GM12878 (cell line): Measurements from ENCODE around the gene FCF1. TPM values are rescaled to one million over a fixed set of nuclear protein-coding genes. Genes with fewer than 3 reads are reported as not detected.
A peak's percentile ranks its signal among the peaks of the same experiment; 100 is the strongest.

Experiments
- ASH2L ChIP-seq: fragments of 300-600, 200-600 bp; sonication (generic); IDR thresholded peaks from 2 replicates; pipeline ENCODE4 v1.6.1; 2017; ENCODE audit warnings: low read depth, mild to moderate bottlenecking, borderline replicate concordance
- CBX3 ChIP-seq: fragments of 200-600 bp; sonication (generic); IDR thresholded peaks from 2 replicates; pipeline ENCODE4 v1.6.1; 2016; ENCODE audit warnings: low read depth, borderline replicate concordance
- EGR1 ChIP-seq, 2 experiments: IDR thresholded peaks; 1 replicate in 1 of 2; 2 replicates in 1 of 2; pipeline ENCODE4 v1.6.1; 2011 to 2012; ENCODE audit warnings: low read depth in 2 of 2, low read length in 2 of 2, borderline replicate concordance in 1 of 2, mild to moderate bottlenecking in 1 of 2, moderate library complexity in 1 of 2
- ETV6 ChIP-seq, 2 experiments: fragments of 450-650 bp in 1 of 2; IDR thresholded peaks in 1 of 2; conservative IDR thresholded peaks in 1 of 2; 2 replicates each; pipeline ENCODE4 v1.6.1; 2014; ENCODE audit warnings: antibody characterized with exemption in 1 of 2, borderline replicate concordance in 1 of 2, low read depth in 1 of 2, mild to moderate bottlenecking in 1 of 2, moderate library complexity in 1 of 2
- GATAD2B ChIP-seq: fragments of 450-650 bp; conservative IDR thresholded peaks from 2 replicates; pipeline ENCODE4 v1.6.1; 2017; ENCODE audit warnings: low read depth, mild to moderate bottlenecking, moderate library complexity
- POLR2A ChIP-seq: IDR thresholded peaks from 2 replicates; pipeline ENCODE4 v1.6.1; 2011; ENCODE audit warnings: low read depth, mild to moderate bottlenecking, low read length
- SUPT20H ChIP-seq: IDR thresholded peaks from 2 replicates; pipeline ENCODE4 v1.6.1; 2011; ENCODE audit warnings: low read depth, mild to moderate bottlenecking, low read length, moderate library complexity, borderline replicate concordance; ENCODE audit not compliant: control insufficient read depth
- ZNF217 ChIP-seq: fragments of 450-650 bp; IDR thresholded peaks from 2 replicates; pipeline ENCODE4 v1.6.1; 2017; ENCODE audit warnings: antibody characterized with exemption, mild to moderate bottlenecking
- polyA plus RNA-seq, 11 experiments: library from polyadenylated mRNA; depleted of rRNA in 4 of 11; unstranded in 6 of 11; stranded (reverse) in 5 of 11; fragments of >200 nt; fragmentation: Nextera tagmentation in 4 of 11; fragmentation: Illumina TruSeq in 1 of 11; extraction: Ambion mirVana in 4 of 11; extraction: Trizol in 1 of 11; gene quantifications; 1 replicate in 1 of 11; 2 replicates in 10 of 11; pipeline versions ENCODE4 v1.2.1 to v1.2.3, GENCODE V29; 2011 to 2016; ENCODE audit warnings: inconsistent platforms in 2 of 11, missing spikeins in 2 of 11, low read depth in 1 of 11
- total RNA-seq, 4 experiments: library from RNA; depleted of rRNA in 3 of 4; stranded (reverse); fragments of >200 nt in 3 of 4; fragmentation: Illumina TruSeq in 1 of 4; extraction: Trizol in 1 of 4; gene quantifications; 2 replicates each; pipeline versions ENCODE4 v1.2.1 to v1.2.3, GENCODE V29; 2013 to 2021
- TF ChIP-seq, protein P1 (sequence below): fragments of 450-650 bp; IDR thresholded peaks from 2 replicates; pipeline ENCODE4 v1.6.1; 2016; ENCODE audit warnings: mild to moderate bottlenecking, moderate library complexity, borderline replicate concordance
- TF ChIP-seq, protein P2 (sequence below): fragments of 450-650 bp; IDR thresholded peaks from 2 replicates; pipeline ENCODE4 v1.6.1; 2017; ENCODE audit warnings: mild to moderate bottlenecking, moderate library complexity
- TF ChIP-seq, protein P3 (sequence below): fragments of 450-650 bp; IDR thresholded peaks from 2 replicates; pipeline ENCODE4 v1.6.1; 2017; ENCODE audit warnings: antibody characterized with exemption, mild to moderate bottlenecking, moderate library complexity
- TF ChIP-seq, protein P4 (sequence below): IDR thresholded peaks from 2 replicates; pipeline ENCODE4 v1.6.1; 2012; ENCODE audit warnings: low read length, inconsistent platforms
- TF ChIP-seq, protein P5 (sequence below): IDR thresholded peaks from 2 replicates; pipeline ENCODE4 v1.6.1; 2012; ENCODE audit warnings: low read depth, low read length, improper control_type of control experiment

FCF1 gene
- total and polyA plus RNA-seq, 10 of the 15 experiments (the other 5 are each of a cell fraction or from before 2014, with no cell fraction given): 6.2 to 88.7 (median 28.5) TPM

GRCh38 chr14:74762917-74763802 lies 50.2 kb downstream of the FCF1 start, which contains the start of gene YLPM1 (continued):
- TF ChIP-seq EGR1 (IDR thresholded peaks at IDR 0.05; ENCODE audit: borderline replicate concordance in 1 of 2, low read depth in 2 of 2, low read length in 2 of 2) (peak in 1 of 2 experiments; percentile 93; a peak in 2 of 3 replicates), ZNF217 (0 out of 2 replicates have a peak, but pooled peaks have one; percentile 13), CBX3 (no peak), POLR2A (peak; percentile 97), GATAD2B (peak; percentile 84), SUPT20H (no peak), ETV6 (conservative IDR thresholded peaks at IDR 0.05 in 1 of 2, IDR thresholded peaks at IDR 0.05 in 1 of 2; ENCODE audit: borderline replicate concordance in 1 of 2, low read depth in 1 of 2) (no peak), ASH2L (peak; percentile 47; the same call in 1 of the 2 replicates)
- TF ChIP-seq, protein P1, sequence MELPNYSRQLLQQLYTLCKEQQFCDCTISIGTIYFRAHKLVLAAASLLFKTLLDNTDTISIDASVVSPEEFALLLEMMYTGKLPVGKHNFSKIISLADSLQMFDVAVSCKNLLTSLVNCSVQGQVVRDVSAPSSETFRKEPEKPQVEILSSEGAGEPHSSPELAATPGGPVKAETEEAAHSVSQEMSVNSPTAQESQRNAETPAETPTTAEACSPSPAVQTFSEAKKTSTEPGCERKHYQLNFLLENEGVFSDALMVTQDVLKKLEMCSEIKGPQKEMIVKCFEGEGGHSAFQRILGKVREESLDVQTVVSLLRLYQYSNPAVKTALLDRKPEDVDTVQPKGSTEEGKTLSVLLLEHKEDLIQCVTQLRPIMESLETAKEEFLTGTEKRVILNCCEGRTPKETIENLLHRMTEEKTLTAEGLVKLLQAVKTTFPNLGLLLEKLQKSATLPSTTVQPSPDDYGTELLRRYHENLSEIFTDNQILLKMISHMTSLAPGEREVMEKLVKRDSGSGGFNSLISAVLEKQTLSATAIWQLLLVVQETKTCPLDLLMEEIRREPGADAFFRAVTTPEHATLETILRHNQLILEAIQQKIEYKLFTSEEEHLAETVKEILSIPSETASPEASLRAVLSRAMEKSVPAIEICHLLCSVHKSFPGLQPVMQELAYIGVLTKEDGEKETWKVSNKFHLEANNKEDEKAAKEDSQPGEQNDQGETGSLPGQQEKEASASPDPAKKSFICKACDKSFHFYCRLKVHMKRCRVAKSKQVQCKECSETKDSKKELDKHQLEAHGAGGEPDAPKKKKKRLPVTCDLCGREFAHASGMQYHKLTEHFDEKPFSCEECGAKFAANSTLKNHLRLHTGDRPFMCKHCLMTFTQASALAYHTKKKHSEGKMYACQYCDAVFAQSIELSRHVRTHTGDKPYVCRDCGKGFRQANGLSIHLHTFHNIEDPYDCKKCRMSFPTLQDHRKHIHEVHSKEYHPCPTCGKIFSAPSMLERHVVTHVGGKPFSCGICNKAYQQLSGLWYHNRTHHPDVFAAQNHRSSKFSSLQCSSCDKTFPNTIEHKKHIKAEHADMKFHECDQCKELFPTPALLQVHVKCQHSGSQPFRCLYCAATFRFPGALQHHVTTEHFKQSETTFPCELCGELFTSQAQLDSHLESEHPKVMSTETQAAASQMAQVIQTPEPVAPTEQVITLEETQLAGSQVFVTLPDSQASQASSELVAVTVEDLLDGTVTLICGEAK: peak; percentile 53; the same call in 1 of the 2 replicates
- TF ChIP-seq, protein P2, sequence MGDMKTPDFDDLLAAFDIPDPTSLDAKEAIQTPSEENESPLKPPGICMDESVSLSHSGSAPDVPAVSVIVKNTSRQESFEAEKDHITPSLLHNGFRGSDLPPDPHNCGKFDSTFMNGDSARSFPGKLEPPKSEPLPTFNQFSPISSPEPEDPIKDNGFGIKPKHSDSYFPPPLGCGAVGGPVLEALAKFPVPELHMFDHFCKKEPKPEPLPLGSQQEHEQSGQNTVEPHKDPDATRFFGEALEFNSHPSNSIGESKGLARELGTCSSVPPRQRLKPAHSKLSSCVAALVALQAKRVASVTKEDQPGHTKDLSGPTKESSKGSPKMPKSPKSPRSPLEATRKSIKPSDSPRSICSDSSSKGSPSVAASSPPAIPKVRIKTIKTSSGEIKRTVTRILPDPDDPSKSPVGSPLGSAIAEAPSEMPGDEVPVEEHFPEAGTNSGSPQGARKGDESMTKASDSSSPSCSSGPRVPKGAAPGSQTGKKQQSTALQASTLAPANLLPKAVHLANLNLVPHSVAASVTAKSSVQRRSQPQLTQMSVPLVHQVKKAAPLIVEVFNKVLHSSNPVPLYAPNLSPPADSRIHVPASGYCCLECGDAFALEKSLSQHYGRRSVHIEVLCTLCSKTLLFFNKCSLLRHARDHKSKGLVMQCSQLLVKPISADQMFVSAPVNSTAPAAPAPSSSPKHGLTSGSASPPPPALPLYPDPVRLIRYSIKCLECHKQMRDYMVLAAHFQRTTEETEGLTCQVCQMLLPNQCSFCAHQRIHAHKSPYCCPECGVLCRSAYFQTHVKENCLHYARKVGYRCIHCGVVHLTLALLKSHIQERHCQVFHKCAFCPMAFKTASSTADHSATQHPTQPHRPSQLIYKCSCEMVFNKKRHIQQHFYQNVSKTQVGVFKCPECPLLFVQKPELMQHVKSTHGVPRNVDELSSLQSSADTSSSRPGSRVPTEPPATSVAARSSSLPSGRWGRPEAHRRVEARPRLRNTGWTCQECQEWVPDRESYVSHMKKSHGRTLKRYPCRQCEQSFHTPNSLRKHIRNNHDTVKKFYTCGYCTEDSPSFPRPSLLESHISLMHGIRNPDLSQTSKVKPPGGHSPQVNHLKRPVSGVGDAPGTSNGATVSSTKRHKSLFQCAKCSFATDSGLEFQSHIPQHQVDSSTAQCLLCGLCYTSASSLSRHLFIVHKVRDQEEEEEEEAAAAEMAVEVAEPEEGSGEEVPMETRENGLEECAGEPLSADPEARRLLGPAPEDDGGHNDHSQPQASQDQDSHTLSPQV: peak; percentile 11; the same call in 1 of the 2 replicates
- TF ChIP-seq, protein P3, sequence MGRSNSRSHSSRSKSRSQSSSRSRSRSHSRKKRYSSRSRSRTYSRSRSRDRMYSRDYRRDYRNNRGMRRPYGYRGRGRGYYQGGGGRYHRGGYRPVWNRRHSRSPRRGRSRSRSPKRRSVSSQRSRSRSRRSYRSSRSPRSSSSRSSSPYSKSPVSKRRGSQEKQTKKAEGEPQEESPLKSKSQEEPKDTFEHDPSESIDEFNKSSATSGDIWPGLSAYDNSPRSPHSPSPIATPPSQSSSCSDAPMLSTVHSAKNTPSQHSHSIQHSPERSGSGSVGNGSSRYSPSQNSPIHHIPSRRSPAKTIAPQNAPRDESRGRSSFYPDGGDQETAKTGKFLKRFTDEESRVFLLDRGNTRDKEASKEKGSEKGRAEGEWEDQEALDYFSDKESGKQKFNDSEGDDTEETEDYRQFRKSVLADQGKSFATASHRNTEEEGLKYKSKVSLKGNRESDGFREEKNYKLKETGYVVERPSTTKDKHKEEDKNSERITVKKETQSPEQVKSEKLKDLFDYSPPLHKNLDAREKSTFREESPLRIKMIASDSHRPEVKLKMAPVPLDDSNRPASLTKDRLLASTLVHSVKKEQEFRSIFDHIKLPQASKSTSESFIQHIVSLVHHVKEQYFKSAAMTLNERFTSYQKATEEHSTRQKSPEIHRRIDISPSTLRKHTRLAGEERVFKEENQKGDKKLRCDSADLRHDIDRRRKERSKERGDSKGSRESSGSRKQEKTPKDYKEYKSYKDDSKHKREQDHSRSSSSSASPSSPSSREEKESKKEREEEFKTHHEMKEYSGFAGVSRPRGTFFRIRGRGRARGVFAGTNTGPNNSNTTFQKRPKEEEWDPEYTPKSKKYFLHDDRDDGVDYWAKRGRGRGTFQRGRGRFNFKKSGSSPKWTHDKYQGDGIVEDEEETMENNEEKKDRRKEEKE: no peak
- TF ChIP-seq, protein P4, sequence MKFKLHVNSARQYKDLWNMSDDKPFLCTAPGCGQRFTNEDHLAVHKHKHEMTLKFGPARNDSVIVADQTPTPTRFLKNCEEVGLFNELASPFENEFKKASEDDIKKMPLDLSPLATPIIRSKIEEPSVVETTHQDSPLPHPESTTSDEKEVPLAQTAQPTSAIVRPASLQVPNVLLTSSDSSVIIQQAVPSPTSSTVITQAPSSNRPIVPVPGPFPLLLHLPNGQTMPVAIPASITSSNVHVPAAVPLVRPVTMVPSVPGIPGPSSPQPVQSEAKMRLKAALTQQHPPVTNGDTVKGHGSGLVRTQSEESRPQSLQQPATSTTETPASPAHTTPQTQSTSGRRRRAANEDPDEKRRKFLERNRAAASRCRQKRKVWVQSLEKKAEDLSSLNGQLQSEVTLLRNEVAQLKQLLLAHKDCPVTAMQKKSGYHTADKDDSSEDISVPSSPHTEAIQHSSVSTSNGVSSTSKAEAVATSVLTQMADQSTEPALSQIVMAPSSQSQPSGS: no peak
- TF ChIP-seq, protein P5, sequence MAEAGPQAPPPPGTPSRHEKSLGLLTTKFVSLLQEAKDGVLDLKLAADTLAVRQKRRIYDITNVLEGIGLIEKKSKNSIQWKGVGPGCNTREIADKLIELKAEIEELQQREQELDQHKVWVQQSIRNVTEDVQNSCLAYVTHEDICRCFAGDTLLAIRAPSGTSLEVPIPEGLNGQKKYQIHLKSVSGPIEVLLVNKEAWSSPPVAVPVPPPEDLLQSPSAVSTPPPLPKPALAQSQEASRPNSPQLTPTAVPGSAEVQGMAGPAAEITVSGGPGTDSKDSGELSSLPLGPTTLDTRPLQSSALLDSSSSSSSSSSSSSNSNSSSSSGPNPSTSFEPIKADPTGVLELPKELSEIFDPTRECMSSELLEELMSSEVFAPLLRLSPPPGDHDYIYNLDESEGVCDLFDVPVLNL: no peak
